ENCODE results near the gene CLP1.

- TF ChIP-seq FOXM1 (IDR thresholded peaks at IDR 0.05; ENCODE audit: borderline replicate concordance) (no peak), SUZ12 (IDR thresholded peaks at IDR 0.05) (no peak), HDGF (IDR thresholded peaks at IDR 0.05; ENCODE audit: borderline replicate concordance) (no peak), BHLHE40 (IDR thresholded peaks at IDR 0.05; ENCODE audit: borderline replicate concordance) (no peak), SP1 (IDR thresholded peaks at IDR 0.05) (no peak), TARDBP (IDR thresholded peaks at IDR 0.05) (no peak)
- TF ChIP-seq, protein P1, sequence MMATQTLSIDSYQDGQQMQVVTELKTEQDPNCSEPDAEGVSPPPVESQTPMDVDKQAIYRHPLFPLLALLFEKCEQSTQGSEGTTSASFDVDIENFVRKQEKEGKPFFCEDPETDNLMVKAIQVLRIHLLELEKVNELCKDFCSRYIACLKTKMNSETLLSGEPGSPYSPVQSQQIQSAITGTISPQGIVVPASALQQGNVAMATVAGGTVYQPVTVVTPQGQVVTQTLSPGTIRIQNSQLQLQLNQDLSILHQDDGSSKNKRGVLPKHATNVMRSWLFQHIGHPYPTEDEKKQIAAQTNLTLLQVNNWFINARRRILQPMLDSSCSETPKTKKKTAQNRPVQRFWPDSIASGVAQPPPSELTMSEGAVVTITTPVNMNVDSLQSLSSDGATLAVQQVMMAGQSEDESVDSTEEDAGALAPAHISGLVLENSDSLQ (IDR thresholded peaks at IDR 0.05): no peak
Observed at GRCh38 chr11:57662893-57663292, 5.3 kb downstream of the CLP1 start.
